Activated naive CD8-positive, alpha-beta T cell treated with anti-CD3 and anti-CD28 coated beads, Interleukin-2, amount 10 ng/mL, durations not matched to agents 7 days and 5 days (primary cell): ENCODE data around the gene ADAD2. TPM values are rescaled to one million over a fixed set of nuclear protein-coding genes. Genes with fewer than 3 reads are reported as not detected.

Experiments
- ATAC-seq: fragments of 150-1000 bp; cut with Tn5 transposase; one replicate; pipeline ENCODE4 v1.10.0; 2021; ENCODE audit warnings: low read depth, moderate library complexity
- POLR2A ChIA-PET: fragments of 350-600 bp; sonication (Branson Sonifier 250); formaldehyde crosslinking; loops from one replicate; lab custom pipeline; 2021; ENCODE audit warnings: antibody characterized with exemption; lab: Charles Lee
- DNase-seq: peaks from one replicate; pipeline ENCODE4 v3.0.0; 2021
- H3K27ac Mint-ChIP-seq: one replicate; pipeline ENCODE4 v1.8.0; 2022; ENCODE audit warnings: mild to moderate bottlenecking, mixed read lengths
- H3K27me3 Mint-ChIP-seq: one replicate; pipeline ENCODE4 v1.8.0; 2022; ENCODE audit warnings: mild to moderate bottlenecking, moderate library complexity, mixed read lengths
- H3K36me3 Mint-ChIP-seq: one replicate; pipeline ENCODE4 v1.8.0; 2021; ENCODE audit warnings: mild to moderate bottlenecking, mixed read lengths
- H3K4me1 Mint-ChIP-seq: one replicate; pipeline ENCODE4 v1.8.0; 2021; ENCODE audit warnings: mixed read lengths
- H3K4me3 Mint-ChIP-seq: one replicate; pipeline ENCODE4 v1.8.0; 2022; ENCODE audit warnings: mild to moderate bottlenecking, moderate library complexity, mixed read lengths
- H3K9me3 Mint-ChIP-seq: one replicate; pipeline ENCODE4 v1.8.0; 2021; ENCODE audit warnings: mixed read lengths
- total RNA-seq, 2 experiments: library from RNA; stranded (reverse); gene quantifications; one replicate each; pipeline ENCODE4 v1.2.3, GENCODE V29; 2021

Gene ADAD2
- total RNA-seq, 2 experiments from 2014 or later: not detected

- POLR2A ChIA-PET: no interaction called here
- Mint-ChIP-seq H3K27me3 (no peaks in the 10 kb centered on the region), H3K27ac (no peak overlapping the region), H3K9me3 (no peaks in the 10 kb centered on the region), H3K4me1 (peaks cover 8% of the 10 kb centered on the region), H3K4me3 (no peak overlapping the region), H3K36me3 (peaks cover 3% of the 10 kb centered on the region)
- ATAC-seq (no peak), DNase-seq (no peak)
Measured at GRCh38 chr16:84180519-84181140, 10.3 kb upstream of the ADAD2 start.

- Mint-ChIP-seq H3K27me3 (no peaks in the 10 kb centered on the region), H3K27ac (no peak overlapping the region), H3K36me3 (peaks cover 3% of the 10 kb centered on the region), H3K4me3 (no peak overlapping the region), H3K4me1 (peaks cover 11% of the 10 kb centered on the region), H3K9me3 (no peaks in the 10 kb centered on the region)
- POLR2A ChIA-PET: no interaction called here
- ATAC-seq: no peak
- DNase-seq: no peak
Measured at GRCh38 chr16:84181144-84181915, 9.6 kb upstream of the ADAD2 start.

GRCh38 chr16:84182104-84182503, 8.9 kb upstream of the ADAD2 start:
- POLR2A ChIA-PET: no interaction called here
- ATAC-seq: no peak
- Mint-ChIP-seq H3K27me3 (no peaks in the 10 kb centered on the region), H3K9me3 (no peaks in the 10 kb centered on the region), H3K27ac (no peak overlapping the region), H3K4me1 (peaks cover 11% of the 10 kb centered on the region), H3K36me3 (peaks cover 3% of the 10 kb centered on the region), H3K4me3 (no peak overlapping the region)
- no peak for DNase-seq

- ATAC-seq (no peak), DNase-seq (no peak)
- Mint-ChIP-seq H3K27ac (no peak overlapping the region), H3K36me3 (peaks cover under 1% of the 10 kb centered on the region), H3K4me3 (no peak overlapping the region), H3K27me3 (no peaks in the 10 kb centered on the region), H3K4me1 (peaks cover 11% of the 10 kb centered on the region), H3K9me3 (no peaks in the 10 kb centered on the region)
- POLR2A ChIA-PET: no interaction called here
Measured at GRCh38 chr16:84182680-84183571, 8.0 kb upstream of the ADAD2 start.

- DNase-seq (no peak), ATAC-seq (no peak)
- POLR2A ChIA-PET: no interaction called here
- no peaks in the 10 kb centered on the region for H3K9me3 Mint-ChIP-seq
- no peaks in the 10 kb centered on the region for H3K27me3 Mint-ChIP-seq
- no peak overlapping the region for H3K4me3 Mint-ChIP-seq
- no peaks in the 10 kb centered on the region for H3K36me3 Mint-ChIP-seq
- no peak overlapping the region for H3K27ac Mint-ChIP-seq
- peaks cover 11% of the 10 kb centered on the region for H3K4me1 Mint-ChIP-seq
Measured at GRCh38 chr16:84183572-84183875, 7.4 kb upstream of the ADAD2 start.

- H3K9me3 Mint-ChIP-seq: no peaks in the 10 kb centered on the region
- DNase-seq (no peak), ATAC-seq (no peak)
- peaks cover 11% of the 10 kb centered on the region for H3K4me1 Mint-ChIP-seq
- no peaks in the 10 kb centered on the region for H3K27me3 Mint-ChIP-seq
- no peak overlapping the region for H3K4me3 Mint-ChIP-seq
- H3K27ac Mint-ChIP-seq: peak overlapping the region; percentile 62
- POLR2A ChIA-PET: no interaction called here
- no peaks in the 10 kb centered on the region for H3K36me3 Mint-ChIP-seq
Measured at GRCh38 chr16:84183911-84184591, 6.9 kb upstream of the ADAD2 start.

- Mint-ChIP-seq H3K4me3 (peak overlapping the region; percentile 90), H3K27me3 (no peaks in the 10 kb centered on the region), H3K36me3 (no peaks in the 10 kb centered on the region), H3K4me1 (peaks cover 11% of the 10 kb centered on the region), H3K9me3 (no peaks in the 10 kb centered on the region), H3K27ac (no peak overlapping the region)
- no peak for ATAC-seq
- DNase-seq: no peak
- POLR2A ChIA-PET: no interaction called here
Measured at GRCh38 chr16:84184775-84185174, 6.2 kb upstream of the ADAD2 start.

GRCh38 chr16:84186685-84187437, 4.1 kb upstream of the ADAD2 start, which contains the start of gene TAF1C:
Gene TAF1C (minus strand): TSS chr16:84187057. CDS start chr16:84184988, 2,069 bp downstream.
- H3K4me1 Mint-ChIP-seq: peaks cover 11% of the 10 kb centered on the region
- ATAC-seq (peak; percentile 85), DNase-seq (peak; percentile 95)
- POLR2A ChIA-PET: interaction anchor here (1.0 to 1.6 kb wide), 5 partner anchors 70 to 328 kb away, joined by 3 to 9 read pairs (median 4); partner anchors contain the start of gene MBTPS1
- peak within 1 kb of the TSS; percentile 90 for H3K4me3 Mint-ChIP-seq
- peak within 1 kb of the TSS; percentile 90 for H3K27ac Mint-ChIP-seq
- H3K36me3 Mint-ChIP-seq: no peaks in the 10 kb centered on the region
- H3K27me3 Mint-ChIP-seq: no peaks in the 10 kb centered on the region
- no peaks in the 10 kb centered on the region for H3K9me3 Mint-ChIP-seq

GRCh38 chr16:84191466-84191865, 509 bp downstream of the ADAD2 start:
- Mint-ChIP-seq H3K4me3 (no peak overlapping the region), H3K27ac (no peak overlapping the region)

GRCh38 chr16:84193480-84193879, 2.5 kb downstream of the ADAD2 start:
- H3K27me3 Mint-ChIP-seq: no peaks in the 10 kb centered on the region
- DNase-seq (no peak), ATAC-seq (peak; percentile 34)
- H3K27ac Mint-ChIP-seq: peak overlapping the region; percentile 85
- POLR2A ChIA-PET: no interaction called here
- H3K36me3 Mint-ChIP-seq: no peaks in the 10 kb centered on the region
- H3K4me3 Mint-ChIP-seq: peak overlapping the region; percentile 66
- no peaks in the 10 kb centered on the region for H3K9me3 Mint-ChIP-seq
- peaks cover 17% of the 10 kb centered on the region for H3K4me1 Mint-ChIP-seq

More at GRCh38 chr16:84191466-84191865, 509 bp downstream of the ADAD2 start:
- H3K36me3 Mint-ChIP-seq: no peaks in the 10 kb centered on the region
- H3K9me3 Mint-ChIP-seq: no peaks in the 10 kb centered on the region
- POLR2A ChIA-PET: interaction anchor here (0.5 kb wide), 1 partner anchor 460 kb away, joined by 3 read pairs; no protein-coding TSS in a partner anchor
- H3K4me1 Mint-ChIP-seq: peaks cover 17% of the 10 kb centered on the region
- no peaks in the 10 kb centered on the region for H3K27me3 Mint-ChIP-seq
- ATAC-seq (no peak), DNase-seq (no peak)

- H3K36me3 Mint-ChIP-seq: no peaks in the 10 kb centered on the region
- H3K4me3 Mint-ChIP-seq: peak overlapping the region; percentile 66
- ATAC-seq: peak; percentile 11
- H3K27me3 Mint-ChIP-seq: peaks cover 2% of the 10 kb centered on the region
- no peaks in the 10 kb centered on the region for H3K9me3 Mint-ChIP-seq
- no peak for DNase-seq
- H3K27ac Mint-ChIP-seq: peak overlapping the region; percentile 85
- POLR2A ChIA-PET: interaction anchor here (0.8 kb wide), 1 partner anchor 414 kb away, joined by 3 read pairs; no protein-coding TSS in a partner anchor
- peaks cover 17% of the 10 kb centered on the region for H3K4me1 Mint-ChIP-seq
Measured at GRCh38 chr16:84194018-84194417, 3.1 kb downstream of the ADAD2 start.
